CD4-positive, alpha-beta T cell (primary cell): ENCODE measurements around the gene ZNF778. TPM values are rescaled to one million over a fixed set of nuclear protein-coding genes. Genes with fewer than 3 reads are reported as not detected.
"Not testable (repeated sequence)": the region's sequence is repeated elsewhere in the genome, so short reads cannot be mapped to it uniquely, and the experiment has no call there.

Experiments
- ATAC-seq: fragments of 200-7000 bp; cut with Tn5 transposase; one replicate; pipeline ENCODE4 v1.10.0; 2022; ENCODE audit warnings: mild to moderate bottlenecking; ENCODE audit not compliant: poor library complexity
- CTCF ChIA-PET: fragments of 350-600 bp; sonication (Branson Sonifier 250); formaldehyde crosslinking; loops from one replicate; lab custom pipeline; 2021; ENCODE audit warnings: antibody characterized with exemption, inconsistent platforms; lab: Charles Lee
- POLR2A ChIA-PET: fragments of 350-600 bp; sonication (Branson Sonifier 250); formaldehyde crosslinking; loops from one replicate; lab custom pipeline; 2021; ENCODE audit warnings: antibody characterized with exemption, inconsistent platforms; lab: Charles Lee
- DNase-seq, 14 experiments: peaks; one replicate each; pipeline ENCODE4 v3.0.0-alpha.2; 2013 to 2020; ENCODE audit warnings: mixed read lengths in 2 of 14
- H3K27ac ChIP-seq, 2 donors: one replicate each; pipeline versions ENCODE4 v1.5.1 to v1.7.0; 2013; ENCODE audit warnings: low read length in 2 of 2, low read depth in 1 of 2, mild to moderate bottlenecking in 1 of 2
- H3K27me3 ChIP-seq, 2 experiments: 1 replicate in 1 of 2; 2 replicates in 1 of 2; pipeline versions ENCODE4 v1.6.1 to v1.7.0; 2013; ENCODE audit warnings: low read length in 2 of 2, control low read depth in 1 of 2, mild to moderate bottlenecking in 1 of 2, moderate library complexity in 1 of 2; ENCODE audit not compliant: insufficient read depth in 2 of 2, control insufficient read depth in 1 of 2
- H3K36me3 ChIP-seq: one replicate; pipeline ENCODE4 v1.6.1; 2013; ENCODE audit warnings: low read length, control low read depth; ENCODE audit not compliant: insufficient read depth
- H3K4me1 ChIP-seq: one replicate; pipeline ENCODE4 v1.6.1; 2013; ENCODE audit warnings: low read length, control low read depth; ENCODE audit not compliant: insufficient read depth
- H3K4me3 ChIP-seq: one replicate; pipeline ENCODE4 v1.5.1; 2013; ENCODE audit warnings: mild to moderate bottlenecking, low read length, moderate library complexity
- H3K9me3 ChIP-seq, 2 experiments: 1 replicate in 1 of 2; 2 replicates in 1 of 2; pipeline versions ENCODE4 v1.6.1 to v1.7.0; 2013; ENCODE audit warnings: low read length in 2 of 2, mild to moderate bottlenecking in 2 of 2, control low read depth in 1 of 2, moderate library complexity in 1 of 2; ENCODE audit not compliant: control insufficient read depth in 1 of 2, insufficient read depth in 1 of 2
- H3K27ac Mint-ChIP-seq: one replicate; pipeline ENCODE4 v1.8.0; 2020; ENCODE audit warnings: mixed read lengths
- H3K27me3 Mint-ChIP-seq: one replicate; pipeline ENCODE4 v1.8.0; 2021; ENCODE audit warnings: mixed read lengths
- H3K36me3 Mint-ChIP-seq: one replicate; pipeline ENCODE4 v1.8.0; 2021; ENCODE audit warnings: low read depth, mixed read lengths
- H3K4me1 Mint-ChIP-seq: one replicate; pipeline ENCODE4 v1.8.0; 2021; ENCODE audit warnings: low read depth, mixed read lengths
- H3K4me3 Mint-ChIP-seq: one replicate; pipeline ENCODE4 v1.8.0; 2020; ENCODE audit warnings: mild to moderate bottlenecking, mixed read lengths
- H3K9me3 Mint-ChIP-seq: one replicate; pipeline ENCODE4 v1.8.0; 2020; ENCODE audit warnings: mixed read lengths
- intact Hi-C, 2 experiments: fragments of 100-400 bp; cut with DNase I in 1 of 2; cut with micrococcal nuclease in 1 of 2; formaldehyde crosslinking; loops; one replicate each; pipeline versions ENCODE4 v1.15.1 to v1.9.0; 2023 to 2025; cut with DNase I, micrococcal nuclease
- total RNA-seq, 174 experiments: library from RNA in 2 of 174; stranded (reverse) in 2 of 174; gene quantifications; one replicate each; pipeline ENCODE4 v1.2.3 and lab custom pipeline; 2021 to 2026
- TF ChIP-seq, protein P1 (sequence below): fragments of 200-600 bp; IDR thresholded peaks from one replicate; pipeline ENCODE4 v1.8.0; 2022; ENCODE audit warnings: antibody characterized with exemption, mild to moderate bottlenecking

The ZNF778 gene
- total RNA-seq, 2 experiments from 2014 or later = 4.0 to 6.7 TPM

DNA sequence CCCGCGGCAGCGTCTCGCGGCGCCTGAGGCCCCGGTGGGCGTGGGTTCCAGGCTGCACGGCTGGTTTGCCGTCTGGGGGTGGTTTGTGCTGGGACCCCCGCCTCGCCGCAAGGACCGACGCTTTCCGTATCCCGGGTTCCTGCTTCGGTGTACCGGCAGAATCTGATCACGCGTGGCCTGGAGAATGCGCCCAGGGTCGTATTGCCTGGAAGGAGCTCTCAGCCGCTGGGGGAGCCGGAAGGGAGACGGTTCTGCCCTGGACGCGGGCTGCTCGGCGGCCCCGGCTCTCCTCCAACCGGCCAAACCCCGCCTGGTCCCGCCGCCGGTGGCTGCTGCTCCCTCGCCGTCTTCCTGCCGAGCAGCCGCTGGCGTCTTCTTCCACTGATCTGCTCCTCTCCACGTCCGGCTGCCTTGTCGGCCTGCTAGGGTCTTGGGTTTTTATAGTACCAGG, 39.8 kb downstream of the ZNF778 start:
- peaks cover 13% of the 10 kb centered on the region for H3K27me3 Mint-ChIP-seq
- peaks cover 19% of the 10 kb centered on the region for H3K4me1 Mint-ChIP-seq
- intact Hi-C loops = loop anchor here in 1 of 2 experiments (2.0 kb wide), 1 partner anchor 17 kb away; no protein-coding TSS in a partner anchor
- H3K9me3 Mint-ChIP-seq = no peaks in the 10 kb centered on the region
- ATAC-seq (no peak), DNase-seq (peak in 4 of 14 experiments; percentile 13 to 42 (median 26))
- H3K4me3 ChIP-seq = peak overlapping the region; percentile 33
- peak overlapping the region; percentile 76 for H3K4me3 Mint-ChIP-seq
- TF ChIP-seq, protein P1, sequence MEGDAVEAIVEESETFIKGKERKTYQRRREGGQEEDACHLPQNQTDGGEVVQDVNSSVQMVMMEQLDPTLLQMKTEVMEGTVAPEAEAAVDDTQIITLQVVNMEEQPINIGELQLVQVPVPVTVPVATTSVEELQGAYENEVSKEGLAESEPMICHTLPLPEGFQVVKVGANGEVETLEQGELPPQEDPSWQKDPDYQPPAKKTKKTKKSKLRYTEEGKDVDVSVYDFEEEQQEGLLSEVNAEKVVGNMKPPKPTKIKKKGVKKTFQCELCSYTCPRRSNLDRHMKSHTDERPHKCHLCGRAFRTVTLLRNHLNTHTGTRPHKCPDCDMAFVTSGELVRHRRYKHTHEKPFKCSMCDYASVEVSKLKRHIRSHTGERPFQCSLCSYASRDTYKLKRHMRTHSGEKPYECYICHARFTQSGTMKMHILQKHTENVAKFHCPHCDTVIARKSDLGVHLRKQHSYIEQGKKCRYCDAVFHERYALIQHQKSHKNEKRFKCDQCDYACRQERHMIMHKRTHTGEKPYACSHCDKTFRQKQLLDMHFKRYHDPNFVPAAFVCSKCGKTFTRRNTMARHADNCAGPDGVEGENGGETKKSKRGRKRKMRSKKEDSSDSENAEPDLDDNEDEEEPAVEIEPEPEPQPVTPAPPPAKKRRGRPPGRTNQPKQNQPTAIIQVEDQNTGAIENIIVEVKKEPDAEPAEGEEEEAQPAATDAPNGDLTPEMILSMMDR = no peak
- no peak overlapping the region for H3K27ac ChIP-seq
- no peaks in the 10 kb centered on the region for H3K9me3 ChIP-seq
- POLR2A ChIA-PET = interaction anchor here (0.6 to 1.0 kb wide), 2 partner anchors 10 to 31 kb away, joined by 3 to 4 read pairs; no protein-coding TSS in a partner anchor
- H3K27ac Mint-ChIP-seq = no peak overlapping the region
- H3K27me3 ChIP-seq = peaks cover 12 to 23% of the 10 kb centered on the region in 2 experiments
- no peaks in the 10 kb centered on the region for H3K36me3 Mint-ChIP-seq
- peaks cover 19% of the 10 kb centered on the region for H3K4me1 ChIP-seq
- no peaks in the 10 kb centered on the region for H3K36me3 ChIP-seq
- CTCF ChIA-PET = interaction anchor here (1.0 kb wide), 1 partner anchor 17 kb away, joined by 3 read pairs; no protein-coding TSS in a partner anchor

- Histone ChIP-seq H3K4me1 (peaks cover 19% of the 10 kb centered on the region), H3K9me3 (peaks cover 0 to 4% of the 10 kb centered on the region in 2 experiments), H3K27me3 (peaks cover 12 to 23% of the 10 kb centered on the region in 2 experiments), H3K4me3 (no peak overlapping the region), H3K36me3 (no peaks in the 10 kb centered on the region), H3K27ac (no peak overlapping the region)
- Mint-ChIP-seq H3K9me3 (no peaks in the 10 kb centered on the region), H3K27ac (peak overlapping the region; percentile 15), H3K36me3 (no peaks in the 10 kb centered on the region), H3K4me3 (peak overlapping the region; percentile 76), H3K27me3 (peaks cover 13% of the 10 kb centered on the region), H3K4me1 (peaks cover 19% of the 10 kb centered on the region)
- intact Hi-C loops = loop anchor here in 1 of 2 experiments (2.0 kb wide), 1 partner anchor 17 kb away; no protein-coding TSS in a partner anchor
- no peak for ATAC-seq
- ChIA-PET CTCF (interaction anchor here (1.0 kb wide), 1 partner anchor 18 kb away, joined by 3 read pairs; no protein-coding TSS in a partner anchor), POLR2A (interaction anchor here (0.6 kb wide), 1 partner anchor 11 kb away, joined by 4 read pairs; no protein-coding TSS in a partner anchor)
- TF ChIP-seq, protein P1 = no peak
- no peak for DNase-seq
Measured at GRCh38 chr16:89257757-89258465, 40.4 kb downstream of the ZNF778 start.

- H3K4me1 ChIP-seq = peaks cover 19% of the 10 kb centered on the region
- ATAC-seq, H3K27ac ChIP-seq, H3K27ac Mint-ChIP-seq, H3K36me3 ChIP-seq, DNase-seq, H3K4me3 ChIP-seq, POLR2A ChIA-PET, H3K9me3 Mint-ChIP-seq, H3K9me3 ChIP-seq, intact Hi-C loops, H3K4me3 Mint-ChIP-seq, H3K36me3 Mint-ChIP-seq: not testable (repeated sequence)
- CTCF ChIA-PET = interaction anchor here (1.6 kb wide), 1 partner anchor 249 kb away, joined by 3 read pairs; no protein-coding TSS in a partner anchor
- H3K4me1 Mint-ChIP-seq = peaks cover 16% of the 10 kb centered on the region
- peaks cover 13% of the 10 kb centered on the region for H3K27me3 Mint-ChIP-seq
- H3K27me3 ChIP-seq = peaks cover 12 to 21% of the 10 kb centered on the region in 2 experiments
Measured at GRCh38 chr16:89259901-89260300, 42.4 kb downstream of the ZNF778 start.
